Raji (cell line): ENCODE data around the gene CDC34.

Experiments used
- POLR2A ChIP-seq: IDR thresholded peaks from 2 replicates; pipeline ENCODE4 v1.6.1; 2011; ENCODE audit warnings: low read depth, low read length, control low read depth; ENCODE audit not compliant: insufficient read depth

CDC34 gene

GRCh38 chr19:525857-526419 is 5.6 kb upstream of the CDC34 start:
- TF ChIP-seq POLR2A = no peak

GRCh38 chr19:530134-531008 is 1.2 kb upstream of the CDC34 start:
- TF ChIP-seq POLR2A = no peak

GRCh38 chr19:531009-531752 is 379 bp upstream of the CDC34 start:
- TF ChIP-seq POLR2A = peak; percentile 63

GRCh38 chr19:532561-533363 is 1.2 kb downstream of the CDC34 start:
- TF ChIP-seq POLR2A = no peak

GRCh38 chr19:533364-534058 is 2.0 kb downstream of the CDC34 start:
- no peak for TF ChIP-seq POLR2A

- no peak for TF ChIP-seq POLR2A
These were observed 2.5 kb downstream of the CDC34 start for GRCh38 chr19:534088-534487.

GRCh38 chr19:535017-535835 is 3.7 kb downstream of the CDC34 start:
- TF ChIP-seq POLR2A = no peak

GRCh38 chr19:536031-536880 is 4.7 kb downstream of the CDC34 start:
- TF ChIP-seq POLR2A = no peak

GRCh38 chr19:536881-537404 is 5.4 kb downstream of the CDC34 start:
- TF ChIP-seq POLR2A = no peak

GRCh38 chr19:538641-539428 is 7.3 kb downstream of the CDC34 start:
- TF ChIP-seq POLR2A = no peak

- no peak for TF ChIP-seq POLR2A
These were observed 8.0 kb downstream of the CDC34 start for GRCh38 chr19:539429-540030.
